HepG2 (cell line): ENCODE measurements around the gene CNKSR3. TPM values are rescaled to one million over a fixed set of nuclear protein-coding genes. Genes with fewer than 3 reads are reported as not detected.
A peak's percentile ranks its signal among the peaks of the same experiment; 100 is the strongest.

Experiments used
- ARNT2 ChIP-seq: sonication (generic); formaldehyde crosslinking; IDR thresholded peaks from 2 replicates; pipeline ENCODE4 v1.8.0; 2022; ENCODE audit warnings: mild to moderate bottlenecking, low read depth, missing genetic modification reagents, moderate library complexity
- ASH2L ChIP-seq: fragments of 300-600, 200-600 bp; sonication (generic); IDR thresholded peaks from 2 replicates; pipeline ENCODE4 v1.7.0; 2017; ENCODE audit warnings: low read depth, mild to moderate bottlenecking, moderate library complexity, mixed read lengths, low read length; ENCODE audit not compliant: insufficient read length
- FUBP1 ChIP-seq: sonication (generic); formaldehyde crosslinking; IDR thresholded peaks from 2 replicates; pipeline ENCODE4 v1.5.1; 2020; ENCODE audit warnings: missing genetic modification reagents, mild to moderate bottlenecking, borderline replicate concordance
- HMG20A ChIP-seq: IDR thresholded peaks from 2 replicates; pipeline ENCODE4 v1.6.1; 2016; ENCODE audit warnings: borderline replicate concordance
- HOXA5 ChIP-seq: sonication (generic); formaldehyde crosslinking; IDR thresholded peaks from 2 replicates; pipeline ENCODE4 v1.4.0; 2020; ENCODE audit warnings: missing genetic modification reagents
- NR0B2 ChIP-seq: sonication (generic); formaldehyde crosslinking; IDR thresholded peaks from 2 replicates; pipeline ENCODE4 v1.4.0; 2020; ENCODE audit warnings: mild to moderate bottlenecking, missing genetic modification reagents
- TCF7 ChIP-seq: sonication (generic); IDR thresholded peaks from 2 replicates; pipeline ENCODE4 v1.6.1; 2016; ENCODE audit warnings: antibody characterized with exemption, low read depth
- ZGPAT ChIP-seq: IDR thresholded peaks from 2 replicates; pipeline ENCODE4 v1.6.1; 2016; ENCODE audit warnings: mild to moderate bottlenecking
- ZMYM2 ChIP-seq: sonication (generic); formaldehyde crosslinking; IDR thresholded peaks from 2 replicates; pipeline ENCODE4 v1.8.0; 2022; ENCODE audit warnings: mild to moderate bottlenecking, missing genetic modification reagents
- ZNF703 ChIP-seq: sonication (generic); formaldehyde crosslinking; IDR thresholded peaks from 2 replicates; pipeline ENCODE4 v1.5.1; 2020; ENCODE audit warnings: missing genetic modification reagents, mild to moderate bottlenecking, moderate library complexity, borderline replicate concordance
- ZNF790 ChIP-seq: sonication (generic); formaldehyde crosslinking; IDR thresholded peaks from 2 replicates; pipeline ENCODE4 v1.8.0; 2022; ENCODE audit warnings: missing genetic modification reagents, mild to moderate bottlenecking, borderline replicate concordance
- polyA plus RNA-seq, 8 experiments: library from polyadenylated mRNA; depleted of rRNA in 3 of 8; stranded (reverse) in 7 of 8; unstranded in 1 of 8; fragments of >200 nt; fragmentation: Illumina TruSeq in 4 of 8; extraction: Trizol in 4 of 8; gene quantifications; 2 replicates each; pipeline versions ENCODE4 v1.2.1 to v1.2.3, GENCODE V29; 2011 to 2016; ENCODE audit warnings: low read depth in 4 of 8, missing spikeins in 1 of 8, mixed read lengths in 1 of 8; ENCODE audit not compliant: insufficient read depth in 1 of 8
- total RNA-seq, 5 experiments: library from RNA; depleted of rRNA; stranded (reverse); fragments of >200 nt; fragmentation: Illumina TruSeq; extraction: Trizol; gene quantifications; 2 replicates each; pipeline ENCODE4 v1.2.3, GENCODE V29; 2016; ENCODE audit warnings: low read depth in 1 of 5
- TF ChIP-seq, protein P1 (sequence below): IDR thresholded peaks from 2 replicates; pipeline ENCODE4 v1.6.1; 2012; ENCODE audit warnings: low read depth, low read length, improper control_type of control experiment
- TF ChIP-seq, protein P2 (sequence below): sonication (generic); formaldehyde crosslinking; IDR thresholded peaks from 2 replicates; pipeline ENCODE4 v1.9.0; 2021; ENCODE audit warnings: missing genetic modification reagents, borderline replicate concordance

Gene CNKSR3
- total and polyA plus RNA-seq, 2 of the 13 experiments (the other 11 are each of a cell fraction or from before 2014, with no cell fraction given): 9.2 to 38.6 TPM

DNA sequence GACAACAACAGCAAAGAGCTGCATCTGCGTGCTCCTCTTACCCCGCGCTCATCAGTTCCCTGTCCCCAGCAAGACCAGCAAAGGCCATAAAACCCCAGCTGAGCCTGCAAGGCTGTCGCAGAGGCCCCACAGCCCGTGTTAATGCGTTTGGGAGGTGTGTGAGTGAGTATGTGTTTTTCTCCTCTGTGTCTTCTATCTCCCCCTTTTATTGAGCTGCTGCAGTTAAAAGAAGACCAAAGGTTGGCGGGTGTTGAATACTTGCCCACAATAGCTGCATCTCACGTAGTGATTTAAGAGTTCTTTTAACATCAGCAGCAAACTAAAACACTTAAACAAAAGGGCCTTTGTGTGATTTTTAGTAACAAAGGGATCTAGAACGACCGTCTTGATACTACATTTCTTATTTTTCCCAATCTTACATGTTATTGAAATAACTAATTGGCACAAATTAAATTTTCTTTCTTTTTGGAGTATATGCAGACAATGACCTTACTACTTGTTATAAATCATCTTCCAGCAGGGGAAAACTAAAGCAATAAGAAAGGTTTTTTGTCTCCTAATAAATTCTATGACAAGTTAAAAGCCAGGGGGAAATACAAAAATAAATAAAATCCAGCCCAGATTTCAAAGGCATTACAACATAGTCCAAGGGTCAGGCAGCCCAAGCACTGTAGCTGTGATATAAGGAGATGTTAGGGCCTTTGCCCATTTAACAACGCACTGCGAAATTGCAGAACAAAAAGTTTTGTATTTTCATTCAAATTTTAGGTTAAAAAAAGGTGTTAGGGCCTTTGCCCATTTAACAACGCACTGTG lies 27.2 kb upstream of the CNKSR3 start (continued):
- TF ChIP-seq HMG20A (peak; percentile 53; the same call in 1 of the 2 replicates), HOXA5 (0 out of 2 replicates have a peak, but pooled peaks have one; percentile 32), NR0B2 (CRISPR knock-in tag) (no peak), ASH2L (peak; percentile 32), ZNF790 (CRISPR knock-in tag) (no peak), ZGPAT (CRISPR knock-in tag) (0 out of 2 replicates have a peak, but pooled peaks have one; percentile 23), FUBP1 (CRISPR knock-in tag) (no peak), TCF7 (peak; percentile 48), ZNF703 (no peak), ZMYM2 (CRISPR knock-in tag) (0 out of 2 replicates have a peak, but pooled peaks have one; percentile 36), ARNT2 (CRISPR knock-in tag) (no peak)
- TF ChIP-seq, protein P1, sequence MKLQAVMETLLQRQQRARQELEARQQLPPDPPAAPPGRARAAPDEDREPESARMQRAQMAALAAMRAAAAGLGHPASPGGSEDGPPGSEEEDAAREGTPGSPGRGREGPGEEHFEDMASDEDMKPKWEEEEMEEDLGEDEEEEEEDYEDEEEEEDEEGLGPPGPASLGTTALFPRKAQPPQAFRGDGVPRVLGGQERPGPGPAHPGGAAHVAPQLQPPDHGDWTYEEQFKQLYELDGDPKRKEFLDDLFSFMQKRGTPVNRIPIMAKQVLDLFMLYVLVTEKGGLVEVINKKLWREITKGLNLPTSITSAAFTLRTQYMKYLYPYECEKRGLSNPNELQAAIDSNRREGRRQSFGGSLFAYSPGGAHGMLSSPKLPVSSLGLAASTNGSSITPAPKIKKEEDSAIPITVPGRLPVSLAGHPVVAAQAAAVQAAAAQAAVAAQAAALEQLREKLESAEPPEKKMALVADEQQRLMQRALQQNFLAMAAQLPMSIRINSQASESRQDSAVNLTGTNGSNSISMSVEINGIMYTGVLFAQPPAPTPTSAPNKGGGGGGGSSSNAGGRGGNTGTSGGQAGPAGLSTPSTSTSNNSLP: peak; percentile 65
- TF ChIP-seq, protein P2, sequence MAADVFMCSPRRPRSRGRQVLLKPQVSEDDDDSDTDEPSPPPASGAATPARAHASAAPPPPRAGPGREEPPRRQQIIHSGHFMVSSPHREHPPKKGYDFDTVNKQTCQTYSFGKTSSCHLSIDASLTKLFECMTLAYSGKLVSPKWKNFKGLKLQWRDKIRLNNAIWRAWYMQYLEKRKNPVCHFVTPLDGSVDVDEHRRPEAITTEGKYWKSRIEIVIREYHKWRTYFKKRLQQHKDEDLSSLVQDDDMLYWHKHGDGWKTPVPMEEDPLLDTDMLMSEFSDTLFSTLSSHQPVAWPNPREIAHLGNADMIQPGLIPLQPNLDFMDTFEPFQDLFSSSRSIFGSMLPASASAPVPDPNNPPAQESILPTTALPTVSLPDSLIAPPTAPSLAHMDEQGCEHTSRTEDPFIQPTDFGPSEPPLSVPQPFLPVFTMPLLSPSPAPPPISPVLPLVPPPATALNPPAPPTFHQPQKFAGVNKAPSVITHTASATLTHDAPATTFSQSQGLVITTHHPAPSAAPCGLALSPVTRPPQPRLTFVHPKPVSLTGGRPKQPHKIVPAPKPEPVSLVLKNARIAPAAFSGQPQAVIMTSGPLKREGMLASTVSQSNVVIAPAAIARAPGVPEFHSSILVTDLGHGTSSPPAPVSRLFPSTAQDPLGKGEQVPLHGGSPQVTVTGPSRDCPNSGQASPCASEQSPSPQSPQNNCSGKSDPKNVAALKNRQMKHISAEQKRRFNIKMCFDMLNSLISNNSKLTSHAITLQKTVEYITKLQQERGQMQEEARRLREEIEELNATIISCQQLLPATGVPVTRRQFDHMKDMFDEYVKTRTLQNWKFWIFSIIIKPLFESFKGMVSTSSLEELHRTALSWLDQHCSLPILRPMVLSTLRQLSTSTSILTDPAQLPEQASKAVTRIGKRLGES: peak; percentile 58; the same call in 1 of the 2 replicates
